Endometrial microvascular endothelial cells (primary cell): ENCODE results near the gene PPM1N. TPM values are rescaled to one million over a fixed set of nuclear protein-coding genes. Genes with fewer than 3 reads are reported as not detected.

Experiments
- total RNA-seq: library from RNA; depleted of rRNA; stranded (reverse); fragments of >200 nt; gene quantifications from one replicate; pipeline ENCODE4 v1.2.3, GENCODE V29; 2015; ENCODE audit errors: inconsistent ontology term

PPM1N gene
- total RNA-seq, 1 donor from 2014 or later: 3.5 TPM

Other genes with a start within 250 kb of the PPM1N start
- gene MARK4, start 247.2 kb upstream of the PPM1N start, total RNA-seq: 12.7 TPM
- gene CKM, start 175.6 kb upstream of the PPM1N start, total RNA-seq: not detected
- gene KLC3, start 157.7 kb upstream of the PPM1N start, total RNA-seq: not detected
- 73.3 TPM for gene ERCC2, start 127.9 kb upstream of the PPM1N start, total RNA-seq
- 28.9 TPM for gene PPP1R13L, start 93.4 kb upstream of the PPM1N start, total RNA-seq
- 13.8 TPM for gene POLR1G, start 91.8 kb upstream of the PPM1N start, total RNA-seq
- 109 TPM for gene ERCC1, start 74.5 kb upstream of the PPM1N start, total RNA-seq
- 0.84 TPM for gene FOSB, start 30.4 kb upstream of the PPM1N start, total RNA-seq
- 13.0 TPM for gene RTN2, start 1.4 kb upstream of the PPM1N start, total RNA-seq
- gene VASP, start 9.0 kb downstream of the PPM1N start, total RNA-seq: 373 TPM
- gene OPA3, start 86.4 kb downstream of the PPM1N start, total RNA-seq: 10.6 TPM
- gene GPR4, start 103.8 kb downstream of the PPM1N start, total RNA-seq: 42.0 TPM
- gene EML2, start 141.0 kb downstream of the PPM1N start, total RNA-seq: 24.0 TPM
- gene GIPR, start 169.8 kb downstream of the PPM1N start, total RNA-seq: not detected
- 239 TPM for gene SNRPD2, start 193.5 kb downstream of the PPM1N start, total RNA-seq
- gene QPCTL, start 194.2 kb downstream of the PPM1N start, total RNA-seq: 21.3 TPM
- 10.7 TPM for gene FBXO46, start 232.5 kb downstream of the PPM1N start, total RNA-seq
- gene MEIOSIN, start 235.0 kb downstream of the PPM1N start, total RNA-seq: not detected